A549 treated with Mapracorat at 1 μM for 4 hours (cell line): ENCODE data around the gene STRIP2. TPM values are rescaled to one million over a fixed set of nuclear protein-coding genes. Genes with fewer than 3 reads are reported as not detected.

Source experiments
- total RNA-seq: library from RNA; stranded (reverse); fragments of 200-300 nt; extraction: Qiagen RNA extraction; gene quantifications from 5 replicates; pipeline ENCODE4 v1.2.3, GENCODE V29; 2022

STRIP2 gene
- 5.6 to 7.4 TPM (median 6.5 TPM) in 5 replicates for total RNA-seq

GRCh38 chr7:129433847-129434674 lies at the start of gene STRIP2:
Gene STRIP2, plus strand, starts transcription at chr7:129434432. Its CDS starts 41 bp downstream, at chr7:129434473.

GRCh38 chr7:129501760-129502707 lies 67.8 kb downstream of the STRIP2 start, which contains the start of gene SMKR1:
Gene SMKR1, plus strand, starts transcription at chr7:129502531. Its CDS starts 294 bp downstream, at chr7:129502825.

Other genes with a start within 250 kb of the STRIP2 start
- gene SMO, start 245.8 kb upstream of the STRIP2 start, total RNA-seq, result 10.9 to 16.2 TPM (median 13.6 TPM) in 5 replicates
- 5.0 to 6.3 TPM (median 5.9 TPM) in 5 replicates for gene AHCYL2, start 209.4 kb upstream of the STRIP2 start, total RNA-seq
- gene SMKR1, start 68.1 kb downstream of the STRIP2 start, total RNA-seq, result 9.5 to 13.1 TPM (median 11.3 TPM) in 5 replicates
- gene NRF1, start 177.3 kb downstream of the STRIP2 start, total RNA-seq, result 10.3 to 11.8 TPM (median 10.6 TPM) in 5 replicates